IMR-90 (cell line): ENCODE results near the gene ADM. TPM values are rescaled to one million over a fixed set of nuclear protein-coding genes. Genes with fewer than 3 reads are reported as not detected.

Experiments used
- ATAC-seq: fragments of 200-7000 bp; cut with Tn5 transposase; 2 replicates; pipeline ENCODE4 v1.9.1; 2020; ENCODE audit warnings: low read depth, mild to moderate bottlenecking, moderate library complexity
- BruUV-seq: library from RNA; stranded (reverse); fragments of 400-500 nt; replicated peaks from 2 replicates; lab custom pipeline; 2021; lab: Mats Ljungman, UMichigan
- CTCF ChIA-PET: fragments of 300-600 bp; formaldehyde crosslinking; extraction: SDS; loops from one replicate; lab custom pipeline; 2021; ENCODE audit warnings: antibody characterized with exemption; lab: Yijun Ruan, JAX
- POLR2A ChIA-PET: fragments of 300-600 bp; sonication (Branson Sonifier 250); formaldehyde crosslinking; loops from one replicate; lab custom pipeline; 2022; ENCODE audit warnings: antibody characterized with exemption; ENCODE audit not compliant: unreplicated experiment; lab: Charles Lee
- DNase-seq: peaks from one replicate; pipeline ENCODE4 v3.0.0; 2013
- H2AFZ ChIP-seq: replicated peaks from 2 replicates; pipeline ENCODE3; 2013; ENCODE audit warnings: low read length, mild to moderate bottlenecking; ENCODE audit not compliant: poor library complexity
- H2AK5ac ChIP-seq: 2 replicates; pipeline ENCODE4 v1.6.1; 2013; ENCODE audit warnings: low read depth, low read length, inconsistent platforms
- H2AK9ac ChIP-seq: replicated peaks from 2 replicates; pipeline ENCODE3; 2013; ENCODE audit warnings: mild to moderate bottlenecking, low read depth, low read length, moderate library complexity; ENCODE audit not compliant: poor library complexity
- H2BK120ac ChIP-seq: 2 replicates; pipeline ENCODE4 v1.6.1; 2013; ENCODE audit warnings: low read depth, low read length, inconsistent platforms
- H2BK15ac ChIP-seq: 3 replicates; pipeline ENCODE4 v1.6.1; 2013; ENCODE audit warnings: low read depth, low read length, inconsistent platforms
- H2BK20ac ChIP-seq: 2 replicates; pipeline ENCODE4 v1.6.1; 2013; ENCODE audit warnings: low read depth, mild to moderate bottlenecking, inconsistent platforms, low read length, moderate library complexity
- H2BK5ac ChIP-seq: 2 replicates; pipeline ENCODE4 v1.6.1; 2013; ENCODE audit warnings: mild to moderate bottlenecking, low read depth, low read length, inconsistent platforms; ENCODE audit not compliant: poor library complexity, severe bottlenecking
- H3K14ac ChIP-seq: replicated peaks from 2 replicates; pipeline ENCODE4 v1.6.1; 2013; ENCODE audit warnings: low read depth, low read length, inconsistent platforms
- H3K18ac ChIP-seq: 2 replicates; pipeline ENCODE4 v1.6.1; 2013; ENCODE audit warnings: low read depth, low read length, control low read depth
- H3K23ac ChIP-seq: 2 replicates; pipeline ENCODE4 v1.6.1; 2013; ENCODE audit warnings: low read depth, low read length, inconsistent platforms
- H3K27ac ChIP-seq: 2 replicates; pipeline ENCODE4 v1.5.1; 2013; ENCODE audit warnings: mild to moderate bottlenecking, control low read depth, low read length; ENCODE audit not compliant: insufficient read depth
- H3K27me3 ChIP-seq: 2 replicates; pipeline ENCODE4 v1.6.1; 2013; ENCODE audit warnings: low read length; ENCODE audit not compliant: control insufficient read depth, insufficient read depth
- H3K36me3 ChIP-seq: 2 replicates; pipeline ENCODE4 v1.6.1; 2013; ENCODE audit warnings: low read length, mixed read lengths; ENCODE audit not compliant: control insufficient read depth, insufficient read depth
- H3K4ac ChIP-seq: 2 replicates; pipeline ENCODE4 v1.6.1; 2013; ENCODE audit warnings: low read depth, low read length, inconsistent platforms
- H3K4me1 ChIP-seq: 2 replicates; pipeline ENCODE4 v1.6.1; 2013; ENCODE audit warnings: low read length, mixed read lengths; ENCODE audit not compliant: control insufficient read depth, insufficient read depth
- H3K4me2 ChIP-seq: 2 replicates; pipeline ENCODE4 v1.6.1; 2013; ENCODE audit warnings: low read depth, mild to moderate bottlenecking, control low read depth, low read length, moderate library complexity
- H3K4me3 ChIP-seq: 2 replicates; pipeline ENCODE4 v1.5.1; 2013; ENCODE audit warnings: low read depth, mild to moderate bottlenecking, control low read depth, low read length, moderate library complexity; ENCODE audit not compliant: insufficient read depth
- H3K56ac ChIP-seq: 2 replicates; pipeline ENCODE4 v1.6.1; 2013; ENCODE audit warnings: low read length, inconsistent platforms; ENCODE audit not compliant: insufficient read depth; ENCODE audit errors: extremely low read depth
- H3K79me1 ChIP-seq, 2 experiments: 2 replicates each; pipeline ENCODE4 v1.6.1; 2013; ENCODE audit warnings: low read length in 2 of 2, inconsistent platforms in 1 of 2, low read depth in 1 of 2
- H3K9ac ChIP-seq: 2 replicates; pipeline ENCODE4 v1.6.1; 2013; ENCODE audit warnings: low read depth, low read length, control low read depth
- H3K9me1 ChIP-seq: 2 replicates; pipeline ENCODE4 v1.6.1; 2013; ENCODE audit warnings: low read length, inconsistent platforms; ENCODE audit not compliant: insufficient read depth
- H3K9me3 ChIP-seq: 2 replicates; pipeline ENCODE4 v1.6.1; 2013; ENCODE audit warnings: low read length; ENCODE audit not compliant: control insufficient read depth, insufficient read depth
- H4K20me1 ChIP-seq: 2 replicates; pipeline ENCODE4 v1.6.1; 2013; ENCODE audit warnings: low read length, inconsistent platforms; ENCODE audit not compliant: insufficient read depth
- H4K5ac ChIP-seq: 2 replicates; pipeline ENCODE4 v1.6.1; 2013; ENCODE audit warnings: mild to moderate bottlenecking, low read depth, low read length, control low read depth
- H4K8ac ChIP-seq, 2 experiments: 2 replicates each; pipeline ENCODE4 v1.6.1; 2013; ENCODE audit warnings: low read depth in 2 of 2, low read length in 2 of 2, control low read depth in 1 of 2, inconsistent platforms in 1 of 2
- H4K91ac ChIP-seq: 2 replicates; pipeline ENCODE4 v1.6.1; 2013; ENCODE audit warnings: low read depth, low read length, inconsistent platforms; ENCODE audit not compliant: insufficient read depth
- BHLHE40 ChIP-seq: fragments of 150-350 bp; IDR thresholded peaks from 2 replicates; pipeline ENCODE4 v1.6.1; 2016; ENCODE audit warnings: mild to moderate bottlenecking, low read depth, low read length
- CHD1 ChIP-seq: IDR thresholded peaks from 2 replicates; pipeline ENCODE4 v1.6.1; 2012; ENCODE audit warnings: low read depth, low read length, improper control_type of control experiment
- ELK1 ChIP-seq: fragments of 150-350 bp; IDR thresholded peaks from 2 replicates; pipeline ENCODE4 v1.6.1; 2016; ENCODE audit warnings: low read depth, mild to moderate bottlenecking, low read length, moderate library complexity, borderline replicate concordance
- FOS ChIP-seq: fragments of 150-350 bp; IDR thresholded peaks from 2 replicates; pipeline ENCODE4 v1.6.1; 2016; ENCODE audit warnings: low read depth, low read length
- MAFK ChIP-seq: IDR thresholded peaks from 2 replicates; pipeline ENCODE4 v1.6.1; 2012; ENCODE audit warnings: low read depth, low read length, improper control_type of control experiment
- MAZ ChIP-seq: IDR thresholded peaks from 2 replicates; pipeline ENCODE4 v1.6.1; 2012; ENCODE audit warnings: low read depth, mild to moderate bottlenecking, low read length, improper control_type of control experiment, moderate library complexity, borderline replicate concordance
- MXI1 ChIP-seq: IDR thresholded peaks from 2 replicates; pipeline ENCODE4 v1.6.1; 2012; ENCODE audit warnings: low read depth, mild to moderate bottlenecking, low read length, moderate library complexity, borderline replicate concordance
- NFE2L2 ChIP-seq: fragments of 150-350 bp; IDR thresholded peaks from 2 replicates; pipeline ENCODE4 v1.6.1; 2016; ENCODE audit warnings: low read depth, mild to moderate bottlenecking, low read length
- POLR2A ChIP-seq: IDR thresholded peaks from 2 replicates; pipeline ENCODE4 v1.6.1; 2012; ENCODE audit warnings: mild to moderate bottlenecking, low read depth, low read length
- RAD21 ChIP-seq: IDR thresholded peaks from 2 replicates; pipeline ENCODE4 v1.6.1; 2012; ENCODE audit warnings: low read length, improper control_type of control experiment
- RCOR1 ChIP-seq: IDR thresholded peaks from 2 replicates; pipeline ENCODE4 v1.6.1; 2012; ENCODE audit warnings: mild to moderate bottlenecking, low read length, improper control_type of control experiment; ENCODE audit not compliant: insufficient replicate concordance
- RFX5 ChIP-seq: IDR thresholded peaks from 2 replicates; pipeline ENCODE4 v1.8.0; 2012; ENCODE audit warnings: low read depth, mild to moderate bottlenecking, low read length, moderate library complexity
- SMC3 ChIP-seq: fragments of 150-350 bp; IDR thresholded peaks from 2 replicates; pipeline ENCODE4 v1.6.1; 2016; ENCODE audit warnings: low read depth, mild to moderate bottlenecking, antibody characterized with exemption, low read length, moderate library complexity
- WGBS, 2 experiments: methylation state at CpG; one replicate each; pipeline versions ENCODE4 v1.1.5 to v1.1.7; 2013; ENCODE audit warnings: missing lambda C conversion rate in 2 of 2; ENCODE audit not compliant: insufficient read length in 1 of 2; ENCODE audit errors: extremely low coverage in 2 of 2; 5-methylcytosine and 5-hydroxymethylcytosine counted together
- dilution Hi-C: fragments of 300-500 bp; cut with HindIII; formaldehyde crosslinking; loops from one replicate; pipeline ENCODE4 v1.14.3; 2018; ENCODE audit warnings: low sequenced_read_pairs; ENCODE audit not compliant: unreplicated experiment
- in situ Hi-C: fragments of 300-500 bp; cut with MboI; formaldehyde crosslinking; loops from 3 replicates; pipeline ENCODE4 v1.14.3; 2019; ENCODE audit warnings: low sequenced_read_pairs, inconsistent platforms, mixed read lengths
- intact Hi-C: fragments of 100-400 bp; cut with micrococcal nuclease; formaldehyde crosslinking; loops from 2 replicates; pipeline ENCODE4 v1.10.0; 2022
- polyA plus RNA-seq, 3 experiments: library from polyadenylated mRNA; depleted of rRNA; stranded (reverse); fragments of >200 nt; gene quantifications; 2 replicates each; pipeline ENCODE4 v1.2.3, GENCODE V29; 2012; ENCODE audit warnings: low replicate concordance in 1 of 3
- total RNA-seq: library from RNA; depleted of rRNA; stranded (reverse); fragments of >200 nt; gene quantifications from 2 replicates; pipeline ENCODE4 v1.2.3, GENCODE V29; 2012
- TF ChIP-seq, protein P1 (sequence below): conservative IDR thresholded peaks from 2 replicates; pipeline ENCODE4 v1.5.1; 2012; ENCODE audit warnings: mild to moderate bottlenecking, low read depth, low read length, improper control_type of control experiment

ADM gene
- total and polyA plus RNA-seq, 2 of the 4 experiments (the other 2 are of a cell fraction), result 357 to 559 TPM

DNA sequence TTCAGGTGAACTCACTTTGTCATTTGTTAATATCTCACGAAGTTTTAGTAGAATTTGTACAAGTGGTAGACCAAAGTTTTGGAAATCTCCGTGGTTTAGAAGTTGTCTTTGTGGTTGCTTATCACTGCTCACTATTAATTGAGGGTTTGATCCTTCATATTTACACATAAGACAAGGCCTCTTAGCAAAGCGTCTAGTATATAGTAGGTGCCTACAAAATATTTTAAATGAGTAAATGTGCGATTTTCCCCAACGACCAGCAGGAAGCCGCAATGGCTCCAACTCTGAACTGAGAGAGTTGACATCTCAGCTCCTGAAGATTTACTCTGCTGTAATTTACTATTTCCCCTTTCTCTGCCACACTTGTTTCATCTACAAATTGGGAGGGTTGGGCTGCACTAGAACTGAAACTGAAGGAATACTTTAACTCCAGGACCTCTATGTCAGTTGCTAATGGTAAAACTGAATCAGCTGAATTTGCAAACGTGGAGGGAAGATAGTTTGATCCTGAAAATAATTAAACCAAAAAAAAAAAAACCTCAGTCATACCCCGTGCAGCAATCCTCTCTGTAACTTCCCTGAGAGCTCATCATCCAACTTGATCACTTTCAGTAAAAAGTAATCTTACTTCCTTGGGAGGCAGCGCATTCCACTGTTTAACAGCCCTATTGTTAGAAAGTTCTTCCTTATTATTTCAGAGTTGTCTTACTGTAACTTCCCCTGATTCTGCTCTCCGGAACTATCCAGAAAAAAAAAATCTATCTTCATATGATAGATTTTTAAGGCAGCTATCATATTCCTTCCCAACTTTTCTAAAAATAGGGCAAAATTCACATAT is 9.6 kb upstream of the ADM start:
- peaks cover 5% of the 10 kb centered on the region; the same call in 1 of the 2 replicates for H4K20me1 ChIP-seq
- no peaks in the 10 kb centered on the region for H3K9me3 ChIP-seq
- CTCF ChIA-PET, result interaction anchor here (1.0 to 1.7 kb wide), 2 partner anchors 9 to 71 kb away, joined by 4 read pairs; partner anchors contain the start of gene ADM
- peak overlapping the region; percentile 80 for H3K14ac ChIP-seq
- no peak overlapping the region; the same call in 1 of the 2 replicates for H4K5ac ChIP-seq
- POLR2A ChIA-PET, result interaction anchor here (0.7 kb wide), 1 partner anchor 10 kb away, joined by 6 read pairs; the partner anchor contains the start of gene ADM
- H2AFZ ChIP-seq, result no peak overlapping the region
- peaks cover 2% of the 10 kb centered on the region; the same call in 1 of the 2 replicates for H3K9me1 ChIP-seq
- peaks cover 9% of the 10 kb centered on the region for H3K36me3 ChIP-seq
- H4K8ac ChIP-seq, result peak overlapping the region; percentile 29 to 84
- H3K18ac ChIP-seq, result peak overlapping the region; percentile 17; the same call in 1 of the 2 replicates
- H3K4me2 ChIP-seq, result peak overlapping the region; percentile 80
- DNase-seq (no peak), ATAC-seq (no peak)
- H3K56ac ChIP-seq, result peak overlapping the region; percentile 78
- H2BK120ac ChIP-seq, result peak overlapping the region; percentile 95
- peak overlapping the region; percentile 93 for H3K27ac ChIP-seq
- H4K91ac ChIP-seq, result peak overlapping the region; percentile 97
- H2BK15ac ChIP-seq, result peak overlapping the region; percentile 68; the same call in 2 of the 3 replicates
- H2AK5ac ChIP-seq, result peak overlapping the region; percentile 76
- peak overlapping the region; percentile 85; the same call in 1 of the 2 replicates for H3K4me3 ChIP-seq
- peaks cover 7% of the 10 kb centered on the region; the same call in 1 of the 2 replicates for H3K4me1 ChIP-seq
- in situ Hi-C loops (no loop called here), intact Hi-C loops (no loop called here), dilution Hi-C loops (no loop called here)
- H3K79me1 ChIP-seq, result peaks cover 18 to 74% of the 10 kb centered on the region in 2 experiments
- peak overlapping the region; percentile 61; the same call in 1 of the 2 replicates for H3K9ac ChIP-seq
- peak overlapping the region; percentile 95 for H2BK5ac ChIP-seq
- H3K27me3 ChIP-seq, result no peaks in the 10 kb centered on the region
- peak overlapping the region; percentile 89 for H3K4ac ChIP-seq
- peak overlapping the region; percentile 91 for H3K23ac ChIP-seq
- H2AK9ac ChIP-seq, result no peak overlapping the region
- BruUV-seq, result TSS peak; percentile 51
- H2BK20ac ChIP-seq, result peak overlapping the region; percentile 83
- no CpG with 5 or more reads among the region's 10 CpGs for WGBS, 2 experiments
- TF ChIP-seq RCOR1, result no peak
- TF ChIP-seq, protein P1, sequence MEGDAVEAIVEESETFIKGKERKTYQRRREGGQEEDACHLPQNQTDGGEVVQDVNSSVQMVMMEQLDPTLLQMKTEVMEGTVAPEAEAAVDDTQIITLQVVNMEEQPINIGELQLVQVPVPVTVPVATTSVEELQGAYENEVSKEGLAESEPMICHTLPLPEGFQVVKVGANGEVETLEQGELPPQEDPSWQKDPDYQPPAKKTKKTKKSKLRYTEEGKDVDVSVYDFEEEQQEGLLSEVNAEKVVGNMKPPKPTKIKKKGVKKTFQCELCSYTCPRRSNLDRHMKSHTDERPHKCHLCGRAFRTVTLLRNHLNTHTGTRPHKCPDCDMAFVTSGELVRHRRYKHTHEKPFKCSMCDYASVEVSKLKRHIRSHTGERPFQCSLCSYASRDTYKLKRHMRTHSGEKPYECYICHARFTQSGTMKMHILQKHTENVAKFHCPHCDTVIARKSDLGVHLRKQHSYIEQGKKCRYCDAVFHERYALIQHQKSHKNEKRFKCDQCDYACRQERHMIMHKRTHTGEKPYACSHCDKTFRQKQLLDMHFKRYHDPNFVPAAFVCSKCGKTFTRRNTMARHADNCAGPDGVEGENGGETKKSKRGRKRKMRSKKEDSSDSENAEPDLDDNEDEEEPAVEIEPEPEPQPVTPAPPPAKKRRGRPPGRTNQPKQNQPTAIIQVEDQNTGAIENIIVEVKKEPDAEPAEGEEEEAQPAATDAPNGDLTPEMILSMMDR, result no peak
- no peak for TF ChIP-seq SMC3
- TF ChIP-seq NFE2L2, result no peak
- no peak for TF ChIP-seq MXI1
- no peak for TF ChIP-seq ELK1
- TF ChIP-seq FOS, result no peak
- no peak for TF ChIP-seq CHD1
- TF ChIP-seq MAZ, result no peak
- TF ChIP-seq POLR2A, result no peak
- TF ChIP-seq RAD21, result no peak
- no peak for TF ChIP-seq RFX5
- no peak for TF ChIP-seq BHLHE40
- TF ChIP-seq MAFK, result no peak
